ENCODE results near the gene TRAK1. TPM values are rescaled to one million over a fixed set of nuclear protein-coding genes. Genes with fewer than 3 reads are reported as not detected.

The TRAK1 gene
- total RNA-seq, 6 experiments from 2014 or later: 50.6 to 54.3 (median 52.3) TPM

GRCh38 chr3:42246091-42246490, 154.9 kb downstream of the TRAK1 start:
- H3K27me3 Mint-ChIP-seq (ENCODE audit: insufficient read depth): peaks cover 26% of the 10 kb centered on the region
- no peak overlapping the region for H3K27ac Mint-ChIP-seq
- no peaks in the 10 kb centered on the region for H3K4me1 Mint-ChIP-seq (ENCODE audit: low read depth)
- no peaks in the 10 kb centered on the region for H3K36me3 Mint-ChIP-seq (ENCODE audit: low read depth)
- TF ChIP-seq CTCF (IDR thresholded peaks at IDR 0.05): no peak
- no peaks in the 10 kb centered on the region for H3K9me3 Mint-ChIP-seq
- no peak for DNase-seq
- no peak overlapping the region for H3K4me3 Mint-ChIP-seq

GRCh38 chr3:42247576-42248027, 156.4 kb downstream of the TRAK1 start:
- Mint-ChIP-seq H3K27ac (no peak overlapping the region), H3K9me3 (no peaks in the 10 kb centered on the region), H3K36me3 (ENCODE audit: low read depth) (no peaks in the 10 kb centered on the region), H3K27me3 (ENCODE audit: insufficient read depth) (peaks cover 31% of the 10 kb centered on the region), H3K4me1 (ENCODE audit: low read depth) (no peaks in the 10 kb centered on the region), H3K4me3 (peak overlapping the region; percentile 22; the same call in 1 of the 2 replicates)
- DNase-seq: peak; percentile 61
- peak; percentile 94 for TF ChIP-seq CTCF (IDR thresholded peaks at IDR 0.05)

GRCh38 chr3:42250761-42251160, 159.6 kb downstream of the TRAK1 start:
- peaks cover 28% of the 10 kb centered on the region for H3K27me3 Mint-ChIP-seq (ENCODE audit: insufficient read depth)
- H3K27ac Mint-ChIP-seq: no peak overlapping the region
- peaks cover 24% of the 10 kb centered on the region for H3K4me1 Mint-ChIP-seq (ENCODE audit: low read depth)
- H3K36me3 Mint-ChIP-seq (ENCODE audit: low read depth): no peaks in the 10 kb centered on the region
- no peak overlapping the region for H3K4me3 Mint-ChIP-seq
- no peak for DNase-seq
- no peaks in the 10 kb centered on the region for H3K9me3 Mint-ChIP-seq
- TF ChIP-seq CTCF (IDR thresholded peaks at IDR 0.05): no peak

- Mint-ChIP-seq H3K27me3 (ENCODE audit: insufficient read depth) (peaks cover 19% of the 10 kb centered on the region), H3K4me3 (no peak overlapping the region), H3K36me3 (ENCODE audit: low read depth) (no peaks in the 10 kb centered on the region), H3K4me1 (ENCODE audit: low read depth) (peaks cover 41% of the 10 kb centered on the region), H3K27ac (no peak overlapping the region), H3K9me3 (no peaks in the 10 kb centered on the region)
- no peak for DNase-seq
- no peak for TF ChIP-seq CTCF (IDR thresholded peaks at IDR 0.05)
These were observed 163.4 kb downstream of the TRAK1 start for GRCh38 chr3:42254566-42254965.

GRCh38 chr3:42256135-42256819, 165.1 kb downstream of the TRAK1 start:
- H3K9me3 Mint-ChIP-seq: no peaks in the 10 kb centered on the region
- peak overlapping the region; percentile 4; the same call in 1 of the 2 replicates for H3K4me3 Mint-ChIP-seq
- H3K27me3 Mint-ChIP-seq (ENCODE audit: insufficient read depth): peaks cover 20% of the 10 kb centered on the region
- TF ChIP-seq CTCF (IDR thresholded peaks at IDR 0.05): no peak
- H3K4me1 Mint-ChIP-seq (ENCODE audit: low read depth): peaks cover 41% of the 10 kb centered on the region
- no peak overlapping the region for H3K27ac Mint-ChIP-seq
- peak; percentile 36 for DNase-seq
- H3K36me3 Mint-ChIP-seq (ENCODE audit: low read depth): no peaks in the 10 kb centered on the region

Data from HFFc6 (cell line).